SK-N-SH (cell line): ENCODE measurements around the gene THOP1.

Source experiments
- POLR2AphosphoS5 ChIP-seq: IDR thresholded peaks from 2 replicates; pipeline ENCODE4 v1.6.1; 2012; ENCODE audit warnings: low read depth, low read length
- SMC3 ChIP-seq: IDR thresholded peaks from 2 replicates; pipeline ENCODE4 v1.6.1; 2012; ENCODE audit warnings: low read depth, low read length, improper control_type of control experiment
- TF ChIP-seq, protein P1 (sequence below): fragments of 200-600 bp; sonication (generic); IDR thresholded peaks from 2 replicates; pipeline ENCODE4 v1.6.1; 2017; ENCODE audit warnings: antibody characterized with exemption, mild to moderate bottlenecking, moderate library complexity

DNA sequence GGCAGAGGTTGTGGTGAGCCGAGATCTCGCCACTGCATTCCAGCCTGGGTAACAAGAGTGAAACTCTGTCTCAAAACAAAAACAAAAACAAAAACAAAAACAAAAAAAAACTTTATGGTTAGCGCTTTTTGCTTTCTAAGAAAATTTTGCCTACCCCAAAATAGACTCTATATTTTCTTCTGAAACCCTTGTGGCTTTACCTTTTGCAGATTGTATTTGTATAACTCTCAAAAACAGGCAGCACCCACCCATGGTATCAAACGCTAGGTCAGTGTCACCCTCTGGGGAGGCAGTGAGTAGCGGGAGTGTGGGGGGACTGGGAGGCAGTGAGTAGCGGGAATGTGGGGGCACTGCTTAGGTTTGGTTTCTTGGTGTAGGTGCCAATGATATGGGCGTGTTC is 38.0 kb upstream of the THOP1 start:
- TF ChIP-seq, protein P1, sequence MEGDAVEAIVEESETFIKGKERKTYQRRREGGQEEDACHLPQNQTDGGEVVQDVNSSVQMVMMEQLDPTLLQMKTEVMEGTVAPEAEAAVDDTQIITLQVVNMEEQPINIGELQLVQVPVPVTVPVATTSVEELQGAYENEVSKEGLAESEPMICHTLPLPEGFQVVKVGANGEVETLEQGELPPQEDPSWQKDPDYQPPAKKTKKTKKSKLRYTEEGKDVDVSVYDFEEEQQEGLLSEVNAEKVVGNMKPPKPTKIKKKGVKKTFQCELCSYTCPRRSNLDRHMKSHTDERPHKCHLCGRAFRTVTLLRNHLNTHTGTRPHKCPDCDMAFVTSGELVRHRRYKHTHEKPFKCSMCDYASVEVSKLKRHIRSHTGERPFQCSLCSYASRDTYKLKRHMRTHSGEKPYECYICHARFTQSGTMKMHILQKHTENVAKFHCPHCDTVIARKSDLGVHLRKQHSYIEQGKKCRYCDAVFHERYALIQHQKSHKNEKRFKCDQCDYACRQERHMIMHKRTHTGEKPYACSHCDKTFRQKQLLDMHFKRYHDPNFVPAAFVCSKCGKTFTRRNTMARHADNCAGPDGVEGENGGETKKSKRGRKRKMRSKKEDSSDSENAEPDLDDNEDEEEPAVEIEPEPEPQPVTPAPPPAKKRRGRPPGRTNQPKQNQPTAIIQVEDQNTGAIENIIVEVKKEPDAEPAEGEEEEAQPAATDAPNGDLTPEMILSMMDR, result no peak
- TF ChIP-seq SMC3 (no peak), POLR2AphosphoS5 (no peak)
